GM18505 (cell line): ENCODE data around the gene LRRC2.

Experiments
- ATAC-seq: cut with Tn5 transposase; IDR thresholded peaks from one replicate; pipeline ENCODE4 v1.9.1; 2021; ENCODE audit not compliant: unreplicated experiment
- POLR2A ChIP-seq: IDR thresholded peaks from 4 replicates; pipeline ENCODE4 v1.6.1; 2011; ENCODE audit warnings: borderline replicate concordance; ENCODE audit not compliant: insufficient read depth, insufficient read length; ENCODE audit errors: extremely low read depth

Gene LRRC2

DNA sequence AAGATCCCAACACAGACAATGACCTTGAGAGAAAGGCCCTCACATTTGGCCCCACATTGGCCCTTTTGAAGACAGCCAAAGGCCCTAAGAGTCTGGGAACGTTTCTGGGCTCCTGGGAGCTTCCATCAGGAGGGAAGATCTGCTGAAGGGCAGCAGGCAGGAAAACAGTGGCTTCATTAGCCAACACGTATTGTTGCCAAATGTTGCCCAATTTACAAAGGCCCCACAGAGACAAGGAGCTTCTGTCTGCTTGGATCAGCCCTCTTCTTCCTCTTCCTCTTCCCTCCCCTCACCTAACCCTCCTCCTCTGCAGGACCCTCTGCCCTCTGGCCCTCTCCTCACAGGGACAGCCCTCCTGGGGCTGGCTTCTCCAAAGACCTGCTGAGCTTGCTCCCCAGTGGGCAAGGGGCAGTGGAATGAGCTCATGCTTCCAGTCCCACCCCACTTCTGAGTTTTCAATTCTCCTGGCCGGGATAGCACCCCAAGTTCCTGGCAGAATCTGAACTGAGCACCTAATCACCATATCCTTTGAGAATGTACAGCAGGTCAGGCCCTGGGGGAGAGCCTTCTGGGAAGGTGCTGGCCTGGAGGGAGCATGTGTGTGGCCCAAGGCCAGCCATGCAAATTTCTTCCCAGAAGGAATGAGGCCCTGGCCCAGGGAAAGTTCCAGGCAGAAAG, 96.3 kb downstream of the LRRC2 start:
- no peak for ATAC-seq
- no peak for TF ChIP-seq POLR2A

DNA sequence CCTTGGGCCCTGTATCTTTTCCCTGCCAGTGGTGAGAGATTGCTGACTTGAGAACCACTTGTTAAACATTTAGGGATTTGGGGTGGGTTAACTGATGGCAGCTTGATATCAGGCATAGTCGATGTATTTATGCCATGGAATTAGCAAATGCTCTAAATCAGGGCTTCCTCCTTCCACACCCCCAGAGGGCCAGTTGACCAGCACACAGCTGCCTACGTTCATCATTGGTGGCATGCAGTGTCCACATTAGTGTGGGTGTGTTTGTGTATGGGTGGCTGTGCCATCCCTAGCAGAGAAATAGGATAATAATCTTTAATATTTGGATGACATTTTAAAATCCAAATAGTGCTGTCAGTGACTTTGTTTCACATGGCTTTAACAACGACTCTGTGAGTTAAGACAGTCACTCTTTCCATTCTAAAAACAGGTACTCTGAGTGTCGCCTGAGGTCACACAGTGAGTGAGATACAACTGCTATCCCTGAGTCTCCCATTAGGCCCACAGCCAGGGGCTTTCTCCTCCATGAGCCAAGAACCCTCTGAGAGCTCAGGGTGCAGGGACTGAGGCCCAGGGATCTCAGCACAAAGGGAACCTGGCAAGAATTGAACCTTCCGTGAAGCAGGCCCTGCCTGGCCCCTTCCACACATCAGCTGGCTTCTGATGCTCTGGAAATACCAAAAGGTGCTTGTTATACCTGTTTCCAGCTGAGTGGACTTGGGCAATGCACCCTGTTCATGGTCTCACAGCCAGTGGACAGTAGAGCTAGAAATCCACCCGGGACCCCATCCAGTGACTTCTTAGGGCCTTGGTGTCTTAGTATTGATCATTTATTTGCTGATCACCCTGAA, 97.1 kb downstream of the LRRC2 start:
- no peak for ATAC-seq
- no peak for TF ChIP-seq POLR2A

- TF ChIP-seq POLR2A: no peak
Measured at GRCh38 chr3:46467562-46467961, 98.5 kb downstream of the LRRC2 start.

DNA sequence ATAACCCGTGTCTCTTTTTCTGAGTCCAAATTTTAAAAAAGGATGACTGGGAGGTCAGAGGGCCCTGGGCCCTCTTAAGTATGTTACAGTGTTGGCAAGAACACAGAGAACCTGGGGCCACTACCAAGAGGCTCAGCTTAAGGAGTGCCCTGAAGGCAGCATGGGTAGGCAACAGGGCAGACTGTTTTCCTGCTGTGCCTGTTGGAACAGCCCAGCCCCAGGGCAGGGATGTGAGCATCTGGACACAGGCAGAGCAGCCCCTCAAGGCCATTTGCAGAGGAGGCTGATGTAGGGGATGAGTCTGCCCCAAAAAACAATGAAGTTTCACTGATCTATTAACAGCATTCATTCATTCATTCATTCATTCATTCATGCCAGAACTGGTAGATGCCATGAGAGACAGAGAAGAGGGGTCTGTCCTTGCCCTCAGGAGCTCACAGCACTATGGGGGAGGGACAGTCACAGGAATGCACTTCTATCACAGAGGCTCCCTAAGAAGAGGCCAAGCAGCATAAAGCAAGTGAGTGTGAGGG, 99.2 kb downstream of the LRRC2 start:
- ATAC-seq: no peak
- TF ChIP-seq POLR2A: no peak

More at GRCh38 chr3:46467562-46467961, 98.5 kb downstream of the LRRC2 start:
- no peak for ATAC-seq

DNA sequence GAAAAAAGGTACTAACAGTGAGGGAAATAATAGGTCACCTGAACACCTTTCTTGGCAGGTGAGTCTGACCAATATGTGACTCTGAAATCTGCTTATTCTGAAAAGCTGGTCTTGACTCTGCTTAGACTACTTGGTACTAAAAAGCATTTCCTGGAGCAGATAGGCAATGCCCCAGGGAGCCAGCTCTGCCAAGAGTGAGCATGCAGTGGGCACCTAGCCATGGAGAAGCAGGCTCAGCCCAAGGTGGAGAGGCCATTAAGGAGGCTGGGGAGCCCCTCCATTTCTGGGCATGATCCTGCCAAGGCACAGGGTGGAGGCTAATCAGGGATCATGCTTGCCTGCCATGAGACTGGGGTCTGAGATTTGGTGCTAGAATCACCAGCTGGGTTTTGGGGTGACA, 99.8 kb downstream of the LRRC2 start:
- TF ChIP-seq POLR2A: no peak
- no peak for ATAC-seq
